HepG2 (cell line): ENCODE results near the gene PYGO2. TPM values are rescaled to one million over a fixed set of nuclear protein-coding genes. Genes with fewer than 3 reads are reported as not detected.

ENCODE experiments used
- ARID3A ChIP-seq: IDR thresholded peaks from 2 replicates; pipeline ENCODE4 v1.6.1; 2012; ENCODE audit warnings: low read depth, low read length, improper control_type of control experiment
- CAMTA2 ChIP-seq: sonication (generic); formaldehyde crosslinking; IDR thresholded peaks from 2 replicates; pipeline ENCODE4 v1.4.0; 2020; ENCODE audit warnings: mild to moderate bottlenecking, missing genetic modification reagents, borderline replicate concordance
- HMGXB4 ChIP-seq, 2 experiments: sonication (generic) in 1 of 2; formaldehyde crosslinking in 1 of 2; IDR thresholded peaks; 2 replicates each; pipeline versions ENCODE4 v1.4.0 to v1.6.1; 2018 to 2020; ENCODE audit warnings: missing genetic modification reagents in 2 of 2, borderline replicate concordance in 1 of 2, low read depth in 1 of 2, mild to moderate bottlenecking in 1 of 2, missing biosample characterization in 1 of 2
- ISL2 ChIP-seq: sonication (generic); formaldehyde crosslinking; IDR thresholded peaks from 2 replicates; pipeline ENCODE4 v1.5.0; 2020; ENCODE audit warnings: missing genetic modification reagents
- ISX ChIP-seq: sonication (generic); formaldehyde crosslinking; conservative IDR thresholded peaks from 2 replicates; pipeline ENCODE4 v1.5.0; 2020; ENCODE audit warnings: missing genetic modification reagents
- KLF16 ChIP-seq, 2 experiments: sonication (generic) in 1 of 2; formaldehyde crosslinking in 1 of 2; IDR thresholded peaks; 2 replicates each; pipeline versions ENCODE4 v1.6.1 to v1.8.0; 2016 to 2023; ENCODE audit warnings: missing genetic modification reagents in 2 of 2, missing compliant biosample characterization in 1 of 2
- MXD1 ChIP-seq: sonication (generic); formaldehyde crosslinking; IDR thresholded peaks from 2 replicates; pipeline ENCODE4 v1.4.0; 2020; ENCODE audit warnings: mild to moderate bottlenecking, missing genetic modification reagents
- NCOA2 ChIP-seq: sonication (generic); formaldehyde crosslinking; IDR thresholded peaks from 2 replicates; pipeline ENCODE4 v1.8.0; 2022; ENCODE audit warnings: inconsistent platforms
- NCOR1 ChIP-seq: fragments of 200-600 bp; sonication (generic); IDR thresholded peaks from 2 replicates; pipeline ENCODE4 v1.7.0; 2017; ENCODE audit warnings: antibody characterized with exemption, low read length, borderline replicate concordance
- PHF8 ChIP-seq: sonication (generic); formaldehyde crosslinking; IDR thresholded peaks from 2 replicates; pipeline ENCODE4 v1.5.0; 2020; ENCODE audit warnings: missing genetic modification reagents
- SAFB2 ChIP-seq: sonication (generic); formaldehyde crosslinking; IDR thresholded peaks from 2 replicates; pipeline ENCODE4 v1.5.1; 2020; ENCODE audit warnings: missing genetic modification reagents, low read depth, mild to moderate bottlenecking, borderline replicate concordance
- SMAD1 ChIP-seq: sonication (generic); formaldehyde crosslinking; IDR thresholded peaks from 2 replicates; pipeline ENCODE4 v1.4.0; 2020; ENCODE audit warnings: missing genetic modification reagents, low read depth, mild to moderate bottlenecking, borderline replicate concordance
- SOX5 ChIP-seq: IDR thresholded peaks from 2 replicates; pipeline ENCODE4 v1.6.1; 2016; ENCODE audit warnings: borderline replicate concordance
- ZBTB33 ChIP-seq: sonication (generic); formaldehyde crosslinking; IDR thresholded peaks from 2 replicates; pipeline ENCODE4 v1.4.0; 2020; ENCODE audit warnings: missing genetic modification reagents
- ZNF414 ChIP-seq: sonication (generic); formaldehyde crosslinking; IDR thresholded peaks from 2 replicates; pipeline ENCODE4 v1.5.0; 2020; ENCODE audit warnings: missing genetic modification reagents
- ZNF503 ChIP-seq: sonication (generic); formaldehyde crosslinking; IDR thresholded peaks from 2 replicates; pipeline ENCODE4 v1.4.0; 2020; ENCODE audit warnings: missing genetic modification reagents
- ZNF558 ChIP-seq: sonication (generic); formaldehyde crosslinking; IDR thresholded peaks from 2 replicates; pipeline ENCODE4 v1.9.0; 2022; ENCODE audit warnings: mild to moderate bottlenecking, missing genetic modification reagents, borderline replicate concordance
- polyA plus RNA-seq, 8 experiments: library from polyadenylated mRNA; depleted of rRNA in 3 of 8; stranded (reverse) in 7 of 8; unstranded in 1 of 8; fragments of >200 nt; fragmentation: Illumina TruSeq in 4 of 8; extraction: Trizol in 4 of 8; gene quantifications; 2 replicates each; pipeline versions ENCODE4 v1.2.1 to v1.2.3, GENCODE V29; 2011 to 2016; ENCODE audit warnings: low read depth in 4 of 8, missing spikeins in 1 of 8, mixed read lengths in 1 of 8; ENCODE audit not compliant: insufficient read depth in 1 of 8
- total RNA-seq, 5 experiments: library from RNA; depleted of rRNA; stranded (reverse); fragments of >200 nt; fragmentation: Illumina TruSeq; extraction: Trizol; gene quantifications; 2 replicates each; pipeline ENCODE4 v1.2.3, GENCODE V29; 2016; ENCODE audit warnings: low read depth in 1 of 5

PYGO2 gene
- total and polyA plus RNA-seq, 2 of the 13 experiments (the other 11 are each of a cell fraction or from before 2014, with no cell fraction given) = 20.3 to 21.8 TPM

- TF ChIP-seq CAMTA2 (CRISPR knock-in tag) = 0 out of 2 replicates have a peak, but pooled peaks have one; percentile 12
- peak; percentile 83; the same call in 1 of the 2 replicates for TF ChIP-seq SMAD1 (CRISPR knock-in tag)
- 0 out of 2 replicates have a peak, but pooled peaks have one; percentile 71 for TF ChIP-seq ISX (CRISPR knock-in tag)
- peak; percentile 40 for TF ChIP-seq ZBTB33
- TF ChIP-seq ZNF414 (CRISPR knock-in tag) = peak; percentile 91; the same call in 1 of the 2 replicates
- TF ChIP-seq ARID3A = no peak
- peak; percentile 91; the same call in 1 of the 2 replicates for TF ChIP-seq SAFB2 (CRISPR knock-in tag)
- peak in 1 of 2 experiments; percentile 75; a peak in 2 of 4 replicates for TF ChIP-seq KLF16 (CRISPR knock-in tag; IDR thresholded peaks at IDR 0.05)
- peak; percentile 41 to 96; a peak in 3 of 4 replicates for TF ChIP-seq HMGXB4 (CRISPR knock-in tag; IDR thresholded peaks at IDR 0.05; ENCODE audit: borderline replicate concordance in 1 of 2, low read depth in 1 of 2)
- peak; percentile 31; the same call in 1 of the 2 replicates for TF ChIP-seq NCOA2 (CRISPR knock-in tag)
- peak; percentile 29; the same call in 1 of the 2 replicates for TF ChIP-seq NCOR1
- TF ChIP-seq ZNF503 (CRISPR knock-in tag) = peak; percentile 64; the same call in 1 of the 2 replicates
- peak; percentile 47; the same call in 1 of the 2 replicates for TF ChIP-seq MXD1
- peak; percentile 44; the same call in 1 of the 2 replicates for TF ChIP-seq ZNF558
- TF ChIP-seq PHF8 (CRISPR knock-in tag) = peak; percentile 79; the same call in 1 of the 2 replicates
- peak; percentile 72 for TF ChIP-seq ISL2 (CRISPR knock-in tag)
- TF ChIP-seq SOX5 (CRISPR knock-in tag) = peak; percentile 48; the same call in 1 of the 2 replicates
Observed at GRCh38 chr1:154961207-154962155, at the start of gene PYGO2 (continued).
